Neural cell (in vitro differentiated cells): ENCODE results near the gene PROKR2. TPM values are rescaled to one million over a fixed set of nuclear protein-coding genes. Genes with fewer than 3 reads are reported as not detected.

Experiments used
- H2AFZ ChIP-seq: fragments of 200-600, 300-800 bp; sonication (generic), shearing (Covaris generic); 2 replicates; pipeline ENCODE4 v1.6.0; 2014; ENCODE audit warnings: low read depth, mild to moderate bottlenecking, antibody characterized with exemption, low read length, moderate library complexity
- H3F3A ChIP-seq: fragments of 200-600 bp; shearing (Covaris generic); 2 replicates; pipeline ENCODE4 v1.6.1; 2016; ENCODE audit warnings: mild to moderate bottlenecking, moderate library complexity, mixed read lengths, antibody characterized with exemption, low read length; ENCODE audit not compliant: insufficient read depth, poor library complexity, severe bottlenecking
- H3K27ac ChIP-seq: fragments of 200-600, 300-800 bp; sonication (generic), shearing (Covaris generic); 2 replicates; pipeline ENCODE4 v1.5.1; 2014; ENCODE audit warnings: mild to moderate bottlenecking, low read length, moderate library complexity
- H3K27me3 ChIP-seq: fragments of 300-800, 200-600 bp; sonication (generic), shearing (Covaris generic); 2 replicates; pipeline ENCODE4 v1.6.0; 2014; ENCODE audit warnings: mild to moderate bottlenecking, low read depth, low read length, moderate library complexity; ENCODE audit not compliant: insufficient read depth
- H3K36me3 ChIP-seq: fragments of 300-800, 200-600 bp; sonication (generic), shearing (Covaris generic); 2 replicates; pipeline ENCODE4 v1.5.1; 2014; ENCODE audit warnings: mild to moderate bottlenecking, antibody characterized with exemption, low read length, moderate library complexity; ENCODE audit not compliant: insufficient read depth
- H3K4me2 ChIP-seq: fragments of 300-800, 200-600 bp; sonication (generic), shearing (Covaris generic); 2 replicates; pipeline ENCODE4 v1.6.0; 2014; ENCODE audit warnings: mild to moderate bottlenecking, low read length
- H3K4me3 ChIP-seq: fragments of 300-800, 200-600 bp; sonication (generic), shearing (Covaris generic); 2 replicates; pipeline ENCODE4 v1.5.1; 2014; ENCODE audit warnings: mild to moderate bottlenecking, low read length, moderate library complexity
- H3K79me2 ChIP-seq: fragments of 200-600 bp; shearing (Covaris generic); replicated peaks from 2 replicates; pipeline ENCODE4 v1.6.0; 2014; ENCODE audit warnings: mild to moderate bottlenecking, low read length, moderate library complexity; ENCODE audit not compliant: insufficient read depth
- H3K9ac ChIP-seq: fragments of 300-800, 200-600 bp; sonication (generic), shearing (Covaris generic); 2 replicates; pipeline ENCODE4 v1.6.1; 2016; ENCODE audit warnings: mild to moderate bottlenecking, low read length, mixed read lengths
- H3K9me2 ChIP-seq: fragments of 200-600 bp; shearing (Covaris generic); 2 replicates; pipeline ENCODE4 v1.6.1; 2016; ENCODE audit warnings: mild to moderate bottlenecking, low read length, mixed read lengths; ENCODE audit not compliant: insufficient read depth
- H3K9me3 ChIP-seq: fragments of 200-600, 300-800 bp; sonication (generic), shearing (Covaris generic); 2 replicates; pipeline ENCODE4 v1.6.1; 2016; ENCODE audit warnings: mild to moderate bottlenecking, mixed run types, low read length, moderate library complexity, mixed read lengths
- H4K20me1 ChIP-seq: fragments of 200-600 bp; shearing (Covaris generic); 2 replicates; pipeline ENCODE4 v1.6.1; 2016; ENCODE audit warnings: mild to moderate bottlenecking, mixed run types; ENCODE audit not compliant: insufficient read depth
- CTCF ChIP-seq: fragments of 450-650 bp; IDR thresholded peaks from 2 replicates; pipeline ENCODE4 v1.5.1; 2014; ENCODE audit warnings: antibody characterized with exemption, mild to moderate bottlenecking, moderate library complexity; ENCODE audit not compliant: poor library complexity, severe bottlenecking
- EP300 ChIP-seq: fragments of 450-650 bp; conservative IDR thresholded peaks from 2 replicates; pipeline ENCODE4 v1.6.1; 2014; ENCODE audit warnings: antibody characterized with exemption, mild to moderate bottlenecking, moderate library complexity; ENCODE audit not compliant: poor library complexity, severe bottlenecking
- EZH2 ChIP-seq: fragments of 200-600, 300-800 bp; shearing (Covaris generic), sonication (generic); IDR thresholded peaks from 2 replicates; pipeline ENCODE4 v1.6.1; 2014; ENCODE audit warnings: antibody characterized with exemption, low read length, borderline replicate concordance, mild to moderate bottlenecking; ENCODE audit not compliant: insufficient read depth, poor library complexity, severe bottlenecking
- MXI1 ChIP-seq: fragments of 450-650 bp; conservative IDR thresholded peaks from 2 replicates; pipeline ENCODE4 v1.6.1; 2014; ENCODE audit warnings: antibody characterized with exemption, mild to moderate bottlenecking; ENCODE audit not compliant: poor library complexity, severe bottlenecking
- POLR2AphosphoS5 ChIP-seq: IDR thresholded peaks from 2 replicates; pipeline ENCODE4 v1.6.1; 2012
- RAD21 ChIP-seq: fragments of 450-650 bp; conservative IDR thresholded peaks from 2 replicates; pipeline ENCODE4 v1.6.1; 2014; ENCODE audit warnings: antibody characterized with exemption, mild to moderate bottlenecking, moderate library complexity
- REST ChIP-seq: IDR thresholded peaks from 2 replicates; pipeline ENCODE4 v1.6.1; 2012; ENCODE audit warnings: borderline replicate concordance
- SMC3 ChIP-seq: fragments of 450-650 bp; conservative IDR thresholded peaks from 2 replicates; pipeline ENCODE4 v1.6.1; 2014; ENCODE audit warnings: antibody characterized with exemption, mild to moderate bottlenecking, moderate library complexity; ENCODE audit not compliant: poor library complexity
- TAF1 ChIP-seq: IDR thresholded peaks from 2 replicates; pipeline ENCODE4 v1.6.1; 2012; ENCODE audit warnings: low read depth
- polyA plus RNA-seq: library from polyadenylated mRNA; depleted of rRNA; stranded (reverse); fragments of >200 nt; gene quantifications from 2 replicates; pipeline ENCODE4 v1.2.3, GENCODE V29; 2014

Gene PROKR2
- polyA plus RNA-seq, 1 donor from 2014 or later = not detected

GRCh38 chr20:5312518-5312917, 4.2 kb downstream of the PROKR2 start:
- no peaks in the 10 kb centered on the region for H4K20me1 ChIP-seq
- H3K27ac ChIP-seq = no peak overlapping the region
- H3K9me2 ChIP-seq = no peaks in the 10 kb centered on the region
- peaks cover 41% of the 10 kb centered on the region for H3K27me3 ChIP-seq
- H3K79me2 ChIP-seq = no peaks in the 10 kb centered on the region
- TF ChIP-seq EP300 = no peak
- TF ChIP-seq EZH2 = no peak
- no peak for TF ChIP-seq SMC3
- no peak for TF ChIP-seq REST
- no peak for TF ChIP-seq RAD21
- no peak for TF ChIP-seq TAF1
- TF ChIP-seq POLR2AphosphoS5 = no peak
- no peak for TF ChIP-seq MXI1
- no peak for TF ChIP-seq CTCF
- H2AFZ ChIP-seq = no peak overlapping the region
- no peaks in the 10 kb centered on the region for H3F3A ChIP-seq
- H3K9me3 ChIP-seq = no peaks in the 10 kb centered on the region
- no peak overlapping the region for H3K4me3 ChIP-seq
- no peak overlapping the region for H3K4me2 ChIP-seq
- H3K9ac ChIP-seq = no peak overlapping the region
- H3K36me3 ChIP-seq = no peaks in the 10 kb centered on the region

DNA sequence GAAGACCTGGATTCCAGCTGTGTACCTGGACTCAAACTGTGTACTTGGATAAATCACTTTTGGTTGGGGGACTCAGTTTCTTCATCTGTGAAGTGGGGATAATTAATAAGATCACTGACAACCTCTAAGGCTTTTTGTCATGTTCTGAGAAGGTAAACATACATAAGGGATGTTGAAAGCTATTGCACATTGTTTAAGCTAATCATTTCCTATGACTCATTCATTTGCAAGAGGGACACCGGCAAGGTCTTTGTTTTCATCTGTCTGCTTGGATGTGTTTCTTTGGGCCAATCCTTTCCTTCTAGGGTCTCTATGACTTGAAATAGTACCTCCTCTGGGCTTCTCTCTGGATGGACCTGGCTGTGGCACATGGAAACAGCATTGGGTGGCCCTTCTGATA, 6.8 kb downstream of the PROKR2 start:
- H3K27me3 ChIP-seq = peaks cover 15% of the 10 kb centered on the region
- H2AFZ ChIP-seq = no peak overlapping the region
- H3K9me2 ChIP-seq = no peaks in the 10 kb centered on the region
- H4K20me1 ChIP-seq = no peaks in the 10 kb centered on the region
- TF ChIP-seq CTCF (no peak), EP300 (no peak), MXI1 (no peak), RAD21 (no peak), REST (no peak), EZH2 (no peak), SMC3 (no peak), POLR2AphosphoS5 (no peak), TAF1 (no peak)
- H3K27ac ChIP-seq = no peak overlapping the region
- no peak overlapping the region for H3K4me2 ChIP-seq
- H3K79me2 ChIP-seq = no peaks in the 10 kb centered on the region
- no peak overlapping the region for H3K9ac ChIP-seq
- H3F3A ChIP-seq = no peaks in the 10 kb centered on the region
- H3K9me3 ChIP-seq = no peaks in the 10 kb centered on the region
- no peak overlapping the region for H3K4me3 ChIP-seq
- H3K36me3 ChIP-seq = no peaks in the 10 kb centered on the region
